CD4-positive, alpha-beta T cell treated with Interleukin-4 for 4 hours (primary cell): ENCODE results near the gene LLGL2.

ENCODE experiments used
- DNase-seq: peaks from one replicate; pipeline ENCODE4 v3.0.0-alpha.2; 2020

Gene LLGL2

GRCh38 chr17:75552425-75553294 lies 27.2 kb downstream of the LLGL2 start:
- no peak for DNase-seq

DNA sequence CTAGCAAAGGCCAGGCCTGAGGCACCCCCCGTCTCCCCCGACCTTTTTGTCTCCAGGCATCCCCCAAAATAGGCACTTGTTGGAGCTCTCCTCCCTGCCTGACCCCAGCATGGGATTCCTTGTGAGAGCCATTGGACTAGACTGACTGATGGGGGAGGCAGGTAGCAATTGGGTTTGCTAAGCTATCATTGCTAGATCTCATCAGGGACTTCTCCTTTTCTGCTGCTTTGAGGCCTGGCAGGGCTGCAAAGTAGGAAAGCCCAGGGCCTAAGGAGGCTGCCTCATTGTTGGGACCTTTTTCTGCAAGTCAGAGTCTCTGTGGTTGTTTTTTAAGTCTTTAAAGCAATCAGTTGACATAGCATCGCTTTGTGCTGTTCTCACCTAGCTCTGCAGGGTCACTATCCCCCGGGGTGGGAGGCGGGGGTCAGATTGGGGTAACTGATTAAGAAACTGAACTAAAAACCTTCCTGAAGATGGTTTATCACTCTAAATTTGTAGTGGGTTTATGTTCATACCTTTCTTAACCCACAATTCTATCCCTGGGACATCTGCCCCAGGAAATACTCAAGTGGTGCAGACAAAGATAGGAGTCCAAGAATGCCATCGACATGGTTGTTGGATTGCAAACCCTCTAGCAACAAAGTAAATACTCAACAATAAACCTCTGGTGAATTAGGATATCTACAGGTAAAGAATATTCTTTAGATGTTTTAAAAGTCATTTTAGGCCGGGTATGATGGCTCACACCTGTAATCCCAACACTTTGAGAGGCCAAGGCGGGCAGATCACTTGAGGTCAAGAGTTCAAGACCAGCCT lies 28.0 kb downstream of the LLGL2 start:
- DNase-seq = no peak

DNA sequence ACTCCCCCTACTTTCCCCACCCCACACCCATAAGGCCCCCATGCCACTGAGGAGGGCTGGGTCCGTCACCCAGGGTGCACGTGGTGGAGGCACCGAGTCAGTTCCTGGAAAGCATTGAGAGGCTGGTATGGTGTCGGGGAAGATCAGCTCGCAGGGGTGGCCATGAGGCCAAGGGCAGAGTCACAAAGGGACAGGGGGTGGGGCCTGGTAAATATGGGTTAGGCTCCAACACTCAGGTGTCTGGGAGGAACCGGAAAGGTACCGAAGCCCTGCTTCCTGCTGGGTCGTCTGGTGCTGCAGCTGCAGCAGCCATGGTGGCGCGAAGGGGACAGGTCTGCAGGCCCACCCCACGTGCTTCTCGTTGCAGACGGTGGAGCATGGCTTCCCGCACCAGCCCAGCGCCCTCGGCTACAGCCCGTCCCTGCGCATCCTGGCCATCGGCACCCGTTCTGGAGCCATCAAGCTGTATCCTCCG lies 30.2 kb downstream of the LLGL2 start:
- DNase-seq = no peak

DNA sequence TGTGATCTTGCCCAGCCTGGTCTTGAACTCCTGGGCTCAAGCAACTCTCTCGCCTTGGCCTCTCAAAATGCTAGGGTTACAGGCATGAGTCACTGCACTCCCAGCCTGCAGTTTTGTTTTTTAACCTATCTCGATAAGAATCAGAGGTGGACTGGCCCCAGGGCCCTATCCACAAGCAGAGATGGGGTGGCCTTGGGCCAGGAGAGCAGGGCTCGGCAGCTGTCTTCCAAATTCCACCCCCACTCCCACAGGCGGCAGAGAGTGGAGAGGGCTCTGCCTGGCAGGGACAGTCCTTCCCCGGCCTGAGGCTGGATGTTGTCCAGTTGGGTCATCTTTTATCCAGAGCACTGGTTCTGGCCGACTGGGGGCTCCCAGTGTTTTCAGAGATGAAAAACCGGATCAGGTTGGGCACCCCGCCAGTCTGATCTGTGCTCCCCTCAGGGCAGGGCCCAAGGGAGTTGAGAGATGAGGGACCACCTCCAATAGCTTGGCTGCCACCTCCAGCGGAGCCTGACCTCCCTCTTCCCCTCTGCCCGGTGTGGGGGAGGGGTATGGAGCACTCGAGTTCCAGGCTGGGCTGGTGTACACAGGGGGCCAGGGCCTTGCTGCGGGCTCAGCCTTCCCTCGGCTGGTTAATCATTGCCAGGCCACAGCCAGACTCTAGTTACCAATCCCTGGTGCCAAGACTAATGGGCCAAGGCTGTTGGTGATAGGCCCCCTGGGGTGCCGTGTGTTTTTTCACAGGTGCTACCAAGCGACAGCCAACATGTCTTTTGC lies 31.8 kb downstream of the LLGL2 start:
- no peak for DNase-seq

GRCh38 chr17:75557852-75558665 lies 32.6 kb downstream of the LLGL2 start:
- DNase-seq = no peak

- DNase-seq = no peak
Observed at GRCh38 chr17:75558666-75559530, 33.4 kb downstream of the LLGL2 start.

GRCh38 chr17:75559958-75560533 lies 34.5 kb downstream of the LLGL2 start:
- DNase-seq = no peak

DNA sequence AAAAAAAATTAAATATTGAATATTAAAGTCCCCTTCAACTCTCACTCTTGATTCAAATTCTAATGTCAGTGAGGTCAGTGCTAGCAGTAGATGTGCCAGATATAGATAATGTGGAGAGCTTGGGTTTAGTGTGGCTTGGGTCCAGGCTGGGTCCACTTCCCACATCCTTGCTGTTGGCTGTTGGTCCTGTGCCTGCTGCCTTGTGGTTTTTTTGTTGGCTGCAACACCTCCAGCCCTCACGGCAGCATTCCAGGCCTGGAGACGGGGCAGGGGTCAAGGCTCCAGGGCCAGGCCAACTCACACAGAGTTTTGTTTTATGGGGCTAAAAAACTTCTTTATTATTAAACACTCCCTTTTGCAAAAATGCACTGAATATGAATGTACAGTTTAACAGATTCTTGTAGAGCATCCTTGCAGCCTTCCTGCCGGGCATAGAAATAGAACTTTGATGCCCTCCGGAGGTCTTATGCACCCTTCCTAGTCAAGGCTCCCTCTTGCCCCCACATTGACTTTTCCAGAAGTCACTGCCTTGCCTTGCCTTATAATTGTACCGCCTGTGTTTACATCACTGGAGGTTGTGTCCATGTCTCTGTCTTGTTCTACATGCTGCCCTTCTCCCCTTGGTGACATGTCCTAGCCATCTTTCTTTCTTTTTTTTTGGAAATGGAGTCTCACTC lies 36.6 kb downstream of the LLGL2 start:
- DNase-seq = no peak

DNA sequence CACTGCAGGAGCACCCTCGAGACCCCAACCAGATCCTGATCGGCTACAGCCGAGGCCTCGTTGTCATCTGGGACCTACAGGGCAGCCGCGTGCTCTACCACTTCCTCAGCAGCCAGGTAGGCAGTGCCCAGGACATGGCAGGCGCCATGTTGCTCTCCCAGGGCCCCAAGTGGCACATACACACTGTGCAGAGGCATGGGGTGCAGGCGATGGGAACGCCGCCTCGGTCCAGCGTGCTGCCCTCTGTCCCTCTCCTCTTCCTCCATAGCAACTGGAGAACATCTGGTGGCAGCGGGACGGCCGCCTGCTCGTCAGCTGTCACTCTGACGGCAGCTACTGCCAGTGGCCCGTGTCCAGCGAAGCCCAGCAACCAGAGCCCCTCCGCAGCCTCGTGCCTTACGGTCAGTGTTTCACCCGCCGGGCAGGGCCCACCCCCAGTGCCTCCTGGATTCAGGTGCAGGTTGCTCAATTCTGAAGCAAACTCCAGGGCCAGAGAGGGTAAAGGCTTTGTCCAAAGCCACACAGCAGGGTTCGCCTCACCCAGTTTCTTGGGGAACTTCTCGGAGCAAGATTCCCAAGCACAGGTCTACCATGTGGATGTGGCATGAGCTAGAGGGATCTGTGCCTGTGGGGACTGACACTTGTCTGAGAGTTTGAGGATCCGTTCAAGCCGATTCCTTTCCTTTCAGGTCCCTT lies 37.7 kb downstream of the LLGL2 start:
- DNase-seq = no peak

- no peak for DNase-seq
Observed at GRCh38 chr17:75564195-75564594, 38.7 kb downstream of the LLGL2 start.

- DNase-seq = no peak
Observed at GRCh38 chr17:75565066-75565465, 39.6 kb downstream of the LLGL2 start.

- DNase-seq = no peak
Observed at GRCh38 chr17:75565618-75566017, 40.1 kb downstream of the LLGL2 start.

- DNase-seq = no peak
Observed at GRCh38 chr17:75566416-75566815, 40.9 kb downstream of the LLGL2 start.

DNA sequence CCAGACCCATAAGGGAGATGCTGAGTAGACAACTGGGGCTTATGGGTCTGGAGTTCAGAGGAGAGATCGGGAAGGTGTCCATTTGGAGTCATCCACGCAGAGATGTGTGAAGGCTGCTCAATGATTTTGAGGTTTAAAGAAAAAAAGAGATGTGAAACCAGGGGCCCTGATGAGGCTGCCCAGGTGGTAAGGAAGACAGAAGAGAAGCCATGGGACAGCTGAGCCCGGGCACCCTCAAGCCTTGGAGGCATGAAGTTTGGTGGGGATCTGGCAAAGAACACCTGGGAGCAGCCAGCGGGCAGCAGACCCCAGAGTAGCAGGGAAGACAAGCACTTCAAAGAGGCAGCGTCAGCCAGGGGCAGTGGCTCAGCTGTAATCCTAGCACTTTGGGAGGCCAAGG lies 41.3 kb downstream of the LLGL2 start:
- no peak for DNase-seq

GRCh38 chr17:75568412-75569255 lies 43.1 kb downstream of the LLGL2 start:
- no peak for DNase-seq

- no peak for DNase-seq
Observed at GRCh38 chr17:75570034-75570676, 44.7 kb downstream of the LLGL2 start.

- DNase-seq = no peak
Observed at GRCh38 chr17:75570772-75571171, 45.3 kb downstream of the LLGL2 start.
